Measurements from ENCODE around the gene DOK4.

DNA sequence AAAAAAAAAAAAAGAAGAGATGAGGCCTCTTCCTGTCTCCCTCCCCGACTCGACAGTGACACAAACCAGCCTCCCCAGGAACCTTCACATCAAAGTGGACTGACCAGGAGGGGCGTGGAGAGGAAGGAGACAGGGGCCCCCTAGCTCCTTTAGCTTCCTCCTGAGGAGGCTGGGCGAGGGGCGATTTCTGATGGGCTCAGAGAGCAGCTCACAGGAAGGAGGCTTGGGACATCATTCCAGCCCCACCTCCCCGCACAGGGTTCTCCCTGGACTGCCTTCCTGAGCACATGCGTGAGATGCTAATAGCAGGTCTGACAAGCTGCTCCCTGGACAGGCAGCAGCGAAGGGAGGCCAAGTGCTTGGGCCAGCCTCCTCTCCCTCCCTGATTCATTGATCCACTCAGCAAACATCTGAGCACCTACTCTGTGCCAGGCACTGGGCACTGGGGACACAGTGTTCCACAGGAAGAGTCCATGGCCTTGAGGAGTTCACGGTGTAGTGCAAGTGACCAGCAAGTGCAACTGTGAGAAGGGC, 14.4 kb upstream of the DOK4 start:
- TF ChIP-seq, protein P1, sequence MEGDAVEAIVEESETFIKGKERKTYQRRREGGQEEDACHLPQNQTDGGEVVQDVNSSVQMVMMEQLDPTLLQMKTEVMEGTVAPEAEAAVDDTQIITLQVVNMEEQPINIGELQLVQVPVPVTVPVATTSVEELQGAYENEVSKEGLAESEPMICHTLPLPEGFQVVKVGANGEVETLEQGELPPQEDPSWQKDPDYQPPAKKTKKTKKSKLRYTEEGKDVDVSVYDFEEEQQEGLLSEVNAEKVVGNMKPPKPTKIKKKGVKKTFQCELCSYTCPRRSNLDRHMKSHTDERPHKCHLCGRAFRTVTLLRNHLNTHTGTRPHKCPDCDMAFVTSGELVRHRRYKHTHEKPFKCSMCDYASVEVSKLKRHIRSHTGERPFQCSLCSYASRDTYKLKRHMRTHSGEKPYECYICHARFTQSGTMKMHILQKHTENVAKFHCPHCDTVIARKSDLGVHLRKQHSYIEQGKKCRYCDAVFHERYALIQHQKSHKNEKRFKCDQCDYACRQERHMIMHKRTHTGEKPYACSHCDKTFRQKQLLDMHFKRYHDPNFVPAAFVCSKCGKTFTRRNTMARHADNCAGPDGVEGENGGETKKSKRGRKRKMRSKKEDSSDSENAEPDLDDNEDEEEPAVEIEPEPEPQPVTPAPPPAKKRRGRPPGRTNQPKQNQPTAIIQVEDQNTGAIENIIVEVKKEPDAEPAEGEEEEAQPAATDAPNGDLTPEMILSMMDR (IDR thresholded peaks at IDR 0.05), result no peak
- TF ChIP-seq POLR2A (IDR thresholded peaks at IDR 0.05), result no peak

All from vagina (tissue), 2 donors.